ENCODE results near the gene GPATCH3.

DNA sequence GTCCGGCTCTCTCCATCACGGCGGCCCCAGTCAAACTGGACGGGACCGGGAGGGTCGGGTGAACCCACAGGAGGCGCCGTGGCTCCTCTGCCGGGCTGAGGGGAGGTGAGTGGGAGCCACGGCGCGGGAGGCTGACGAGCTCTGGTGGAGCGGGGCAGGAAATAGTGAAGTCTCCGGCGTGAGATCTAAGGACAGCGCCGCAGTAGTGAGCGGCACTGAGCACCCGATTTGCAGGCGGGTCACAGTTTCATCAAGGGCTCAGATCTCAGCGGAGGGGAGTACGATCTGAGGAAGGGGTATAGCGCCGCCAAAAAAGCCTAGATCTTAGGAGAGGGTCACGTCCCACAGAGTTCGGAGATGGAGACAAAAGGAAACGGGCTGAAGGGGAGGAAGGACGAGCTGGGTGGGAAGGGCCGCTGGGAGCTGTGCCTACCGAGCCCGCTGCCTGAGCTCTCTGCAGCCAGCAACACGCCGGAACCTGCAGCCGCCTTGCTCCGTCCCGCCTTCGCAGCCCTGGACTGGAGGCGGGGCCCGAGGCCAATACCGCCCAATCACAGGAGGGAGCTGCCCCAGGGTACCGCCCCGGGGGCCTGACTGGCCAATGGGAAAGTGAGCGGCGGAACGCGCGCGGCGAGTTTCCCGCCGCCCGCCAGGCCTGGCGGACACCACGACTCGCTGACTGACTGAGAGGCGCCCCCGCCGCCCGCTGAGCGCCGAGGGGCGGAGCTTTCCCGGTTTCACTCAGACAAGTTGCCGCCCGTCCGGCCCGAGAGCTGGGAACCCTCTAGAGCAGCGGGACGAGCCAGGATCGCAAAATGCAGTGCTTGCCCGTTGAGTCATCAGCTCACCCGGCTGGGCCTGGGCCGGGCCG, 35.4 kb downstream of the GPATCH3 start:
- TF ChIP-seq POLR2AphosphoS5 (IDR thresholded peaks at IDR 0.05; ENCODE audit: low read depth, low read length) (peak; percentile 82), TAF1 (IDR thresholded peaks at IDR 0.05; ENCODE audit: borderline replicate concordance, insufficient read depth, low read length) (no peak; the same call in 1 of the 2 replicates), SIN3A (IDR thresholded peaks at IDR 0.05; ENCODE audit: borderline replicate concordance, insufficient read depth, low read length) (no peak)
- TF ChIP-seq, protein P1, sequence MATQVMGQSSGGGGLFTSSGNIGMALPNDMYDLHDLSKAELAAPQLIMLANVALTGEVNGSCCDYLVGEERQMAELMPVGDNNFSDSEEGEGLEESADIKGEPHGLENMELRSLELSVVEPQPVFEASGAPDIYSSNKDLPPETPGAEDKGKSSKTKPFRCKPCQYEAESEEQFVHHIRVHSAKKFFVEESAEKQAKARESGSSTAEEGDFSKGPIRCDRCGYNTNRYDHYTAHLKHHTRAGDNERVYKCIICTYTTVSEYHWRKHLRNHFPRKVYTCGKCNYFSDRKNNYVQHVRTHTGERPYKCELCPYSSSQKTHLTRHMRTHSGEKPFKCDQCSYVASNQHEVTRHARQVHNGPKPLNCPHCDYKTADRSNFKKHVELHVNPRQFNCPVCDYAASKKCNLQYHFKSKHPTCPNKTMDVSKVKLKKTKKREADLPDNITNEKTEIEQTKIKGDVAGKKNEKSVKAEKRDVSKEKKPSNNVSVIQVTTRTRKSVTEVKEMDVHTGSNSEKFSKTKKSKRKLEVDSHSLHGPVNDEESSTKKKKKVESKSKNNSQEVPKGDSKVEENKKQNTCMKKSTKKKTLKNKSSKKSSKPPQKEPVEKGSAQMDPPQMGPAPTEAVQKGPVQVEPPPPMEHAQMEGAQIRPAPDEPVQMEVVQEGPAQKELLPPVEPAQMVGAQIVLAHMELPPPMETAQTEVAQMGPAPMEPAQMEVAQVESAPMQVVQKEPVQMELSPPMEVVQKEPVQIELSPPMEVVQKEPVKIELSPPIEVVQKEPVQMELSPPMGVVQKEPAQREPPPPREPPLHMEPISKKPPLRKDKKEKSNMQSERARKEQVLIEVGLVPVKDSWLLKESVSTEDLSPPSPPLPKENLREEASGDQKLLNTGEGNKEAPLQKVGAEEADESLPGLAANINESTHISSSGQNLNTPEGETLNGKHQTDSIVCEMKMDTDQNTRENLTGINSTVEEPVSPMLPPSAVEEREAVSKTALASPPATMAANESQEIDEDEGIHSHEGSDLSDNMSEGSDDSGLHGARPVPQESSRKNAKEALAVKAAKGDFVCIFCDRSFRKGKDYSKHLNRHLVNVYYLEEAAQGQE (IDR thresholded peaks at IDR 0.05; ENCODE audit: insufficient read depth in 1 of 2, low read depth in 2 of 2, low read length in 2 of 2) = no peak

All from PFSK-1 (cell line).